ENCODE measurements around the gene GAS6. TPM values are rescaled to one million over a fixed set of nuclear protein-coding genes. Genes with fewer than 3 reads are reported as not detected.

The GAS6 gene
- total RNA-seq, 1 donor from 2014 or later = 47.6 TPM

GRCh38 chr13:113880651-113881611 is 17.1 kb upstream of the GAS6 start:
- Mint-ChIP-seq H3K4me1 (ENCODE audit: low read depth, unreplicated experiment) (peaks cover 6% of the 10 kb centered on the region), H3K27ac (ENCODE audit: unreplicated experiment) (no peak overlapping the region), H3K9me3 (ENCODE audit: unreplicated experiment) (peaks cover 3% of the 10 kb centered on the region)

GRCh38 chr13:113879494-113880360 is 15.9 kb upstream of the GAS6 start:
- Mint-ChIP-seq H3K36me3 (ENCODE audit: unreplicated experiment) (no peaks in the 10 kb centered on the region), H3K4me3 (ENCODE audit: unreplicated experiment) (no peak overlapping the region), H3K27me3 (ENCODE audit: unreplicated experiment) (peaks cover 4% of the 10 kb centered on the region), H3K9me3 (ENCODE audit: unreplicated experiment) (peaks cover 2% of the 10 kb centered on the region), H3K27ac (ENCODE audit: unreplicated experiment) (no peak overlapping the region), H3K4me1 (ENCODE audit: low read depth, unreplicated experiment) (peaks cover 6% of the 10 kb centered on the region)
- TF ChIP-seq CTCF (IDR thresholded peaks at IDR 0.05; ENCODE audit: partially characterized antibody, unreplicated experiment) = no peak
- DNase-seq = no peak

More at GRCh38 chr13:113880651-113881611, 17.1 kb upstream of the GAS6 start:
- Mint-ChIP-seq H3K36me3 (ENCODE audit: unreplicated experiment) (no peaks in the 10 kb centered on the region), H3K4me3 (ENCODE audit: unreplicated experiment) (no peak overlapping the region), H3K27me3 (ENCODE audit: unreplicated experiment) (peaks cover 2% of the 10 kb centered on the region)
- TF ChIP-seq CTCF (IDR thresholded peaks at IDR 0.05; ENCODE audit: partially characterized antibody, unreplicated experiment) = no peak
- no peak for DNase-seq

- no peak overlapping the region for H3K27ac Mint-ChIP-seq (ENCODE audit: unreplicated experiment)
- peaks cover 2% of the 10 kb centered on the region for H3K9me3 Mint-ChIP-seq (ENCODE audit: unreplicated experiment)
- TF ChIP-seq CTCF (IDR thresholded peaks at IDR 0.05; ENCODE audit: partially characterized antibody, unreplicated experiment) = no peak
- H3K4me3 Mint-ChIP-seq (ENCODE audit: unreplicated experiment) = no peak overlapping the region
- peaks cover 6% of the 10 kb centered on the region for H3K4me1 Mint-ChIP-seq (ENCODE audit: low read depth, unreplicated experiment)
- DNase-seq = no peak
- peaks cover 4% of the 10 kb centered on the region for H3K27me3 Mint-ChIP-seq (ENCODE audit: unreplicated experiment)
- no peaks in the 10 kb centered on the region for H3K36me3 Mint-ChIP-seq (ENCODE audit: unreplicated experiment)
These were observed 15.1 kb upstream of the GAS6 start for GRCh38 chr13:113879017-113879416.

GRCh38 chr13:113877149-113877990 is 13.5 kb upstream of the GAS6 start:
- Mint-ChIP-seq H3K27me3 (ENCODE audit: unreplicated experiment) (peaks cover 3% of the 10 kb centered on the region), H3K36me3 (ENCODE audit: unreplicated experiment) (no peaks in the 10 kb centered on the region), H3K27ac (ENCODE audit: unreplicated experiment) (no peak overlapping the region)

More at GRCh38 chr13:113877149-113877990, 13.5 kb upstream of the GAS6 start:
- TF ChIP-seq CTCF (IDR thresholded peaks at IDR 0.05; ENCODE audit: partially characterized antibody, unreplicated experiment) = no peak
- DNase-seq = no peak
- H3K9me3 Mint-ChIP-seq (ENCODE audit: unreplicated experiment) = peaks cover 2% of the 10 kb centered on the region
- H3K4me3 Mint-ChIP-seq (ENCODE audit: unreplicated experiment) = no peak overlapping the region
- H3K4me1 Mint-ChIP-seq (ENCODE audit: low read depth, unreplicated experiment) = peaks cover 6% of the 10 kb centered on the region

Data from glutamatergic neuron (in vitro differentiated cells).